NCI-H1694 (cell line): Measurements from ENCODE around the gene ADAMTSL1.

Source experiments
- DNase-seq: peaks from one replicate; lab custom pipeline; 2025; lab: John Stamatoyannopoulos, UW

The ADAMTSL1 gene

DNA sequence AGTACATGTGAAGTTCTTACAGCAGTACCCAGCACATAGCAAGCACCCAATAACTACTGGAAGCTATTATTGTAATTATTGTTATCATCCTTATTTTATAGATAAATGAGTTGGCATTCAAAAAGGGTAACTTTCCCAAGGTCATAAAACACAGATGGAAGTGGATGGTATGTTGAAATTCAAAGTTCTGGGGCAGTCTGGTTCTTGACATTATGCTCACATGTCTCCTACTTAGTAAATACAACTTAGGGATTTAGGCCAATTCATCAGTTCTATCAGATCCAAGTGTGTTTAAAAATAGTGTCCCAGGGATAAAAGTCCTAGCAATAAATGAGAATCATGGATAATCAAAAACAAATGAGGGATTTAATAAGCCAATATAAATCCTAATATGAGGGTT lies 265.2 kb downstream of the ADAMTSL1 start:
- DNase-seq: no peak

DNA sequence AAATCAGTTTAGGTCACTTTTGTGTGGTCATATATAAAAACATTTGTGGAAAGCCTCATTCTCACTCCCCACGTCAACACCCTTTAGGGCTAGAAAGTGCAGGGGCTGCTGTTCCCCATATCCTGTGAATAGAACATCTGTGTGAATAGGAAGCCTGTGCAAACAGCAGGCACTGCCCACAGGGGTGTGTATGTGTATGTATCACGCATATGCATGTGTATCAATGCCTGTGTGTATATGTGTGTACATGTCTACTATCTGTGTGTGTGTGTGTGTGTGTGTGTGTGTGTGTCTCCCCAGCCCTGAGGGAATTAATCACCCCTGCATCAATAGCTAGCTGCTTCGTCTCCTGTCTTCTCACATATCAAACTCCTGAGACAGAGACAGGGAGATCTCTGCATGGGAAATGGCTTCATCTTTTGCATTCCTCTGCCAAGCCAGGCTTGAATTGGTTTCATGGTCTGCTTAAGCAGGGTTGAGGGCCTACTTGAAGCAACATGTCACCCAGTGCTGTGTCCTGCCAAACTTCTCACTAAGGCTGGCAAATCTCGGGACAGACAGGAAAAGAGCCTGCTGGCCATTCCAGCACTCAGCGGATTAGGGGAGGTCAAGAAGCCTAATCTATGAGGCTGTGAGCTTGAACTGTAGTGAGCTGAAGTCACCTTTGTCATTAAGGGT lies 265.8 kb downstream of the ADAMTSL1 start:
- DNase-seq: no peak

DNA sequence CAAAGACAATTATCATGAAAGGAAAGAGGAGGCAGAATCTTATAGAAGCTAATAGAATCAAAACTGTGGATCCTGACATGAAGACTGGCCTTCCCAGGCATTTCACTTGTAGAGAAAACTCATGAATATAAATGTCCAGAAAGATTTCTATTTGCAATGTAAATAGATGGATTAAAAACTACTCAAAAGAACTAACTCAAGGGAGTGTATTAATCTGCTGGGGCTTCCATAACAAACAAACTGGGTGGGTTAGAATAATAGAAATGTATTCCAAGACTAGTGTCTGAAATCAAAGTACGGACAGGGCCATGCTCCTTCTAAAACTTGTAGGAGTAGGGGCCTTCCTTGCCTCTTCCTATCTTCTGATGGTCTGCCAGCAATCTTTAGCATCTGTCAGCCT lies 267.4 kb downstream of the ADAMTSL1 start:
- DNase-seq: no peak

GRCh38 chr9:18741945-18742344 lies 268.0 kb downstream of the ADAMTSL1 start:
- DNase-seq: no peak

- DNase-seq: no peak
Measured at GRCh38 chr9:18743421-18743820, 269.5 kb downstream of the ADAMTSL1 start.

DNA sequence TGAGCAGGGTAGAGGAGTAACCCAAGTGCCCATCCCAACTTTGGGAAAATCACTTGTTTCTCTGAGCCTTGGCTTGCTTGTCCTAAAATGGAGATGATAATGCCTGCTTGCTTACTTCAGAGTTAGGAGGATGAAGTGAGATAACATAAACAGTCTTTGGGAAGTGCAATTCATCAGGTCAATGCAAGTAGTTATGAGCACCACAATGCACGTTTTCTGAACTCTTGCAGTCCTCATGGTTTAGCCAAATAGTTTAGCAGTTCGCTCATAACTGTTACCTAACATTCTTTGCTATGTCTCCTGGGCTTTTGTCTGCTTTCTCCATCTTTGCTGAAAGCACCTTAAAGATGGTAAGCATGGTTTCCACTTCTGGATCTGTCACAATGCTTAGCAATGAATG lies 270.0 kb downstream of the ADAMTSL1 start:
- no peak for DNase-seq

- DNase-seq: no peak
Measured at GRCh38 chr9:18745710-18746109, 271.8 kb downstream of the ADAMTSL1 start.

DNA sequence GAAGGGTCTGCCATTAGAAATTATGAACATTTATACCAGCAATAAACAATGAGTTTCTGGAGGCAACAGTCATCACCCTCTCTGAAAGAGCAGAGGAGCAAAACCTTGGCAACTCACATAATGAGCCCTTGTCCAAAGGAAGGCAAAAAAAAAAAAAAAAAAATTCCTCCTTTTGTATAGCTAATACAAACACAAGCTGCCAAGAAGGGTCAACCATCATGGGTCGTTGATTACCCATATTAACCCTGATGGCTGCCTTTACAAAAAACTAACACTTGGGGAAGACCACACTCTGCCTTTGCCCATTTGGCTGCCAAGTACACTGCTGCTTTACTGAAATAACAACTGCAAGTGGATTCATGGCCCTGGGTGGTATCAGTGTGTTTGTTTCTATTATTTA lies 272.7 kb downstream of the ADAMTSL1 start:
- DNase-seq: no peak

- DNase-seq: no peak
Measured at GRCh38 chr9:18747595-18747994, 273.6 kb downstream of the ADAMTSL1 start.

DNA sequence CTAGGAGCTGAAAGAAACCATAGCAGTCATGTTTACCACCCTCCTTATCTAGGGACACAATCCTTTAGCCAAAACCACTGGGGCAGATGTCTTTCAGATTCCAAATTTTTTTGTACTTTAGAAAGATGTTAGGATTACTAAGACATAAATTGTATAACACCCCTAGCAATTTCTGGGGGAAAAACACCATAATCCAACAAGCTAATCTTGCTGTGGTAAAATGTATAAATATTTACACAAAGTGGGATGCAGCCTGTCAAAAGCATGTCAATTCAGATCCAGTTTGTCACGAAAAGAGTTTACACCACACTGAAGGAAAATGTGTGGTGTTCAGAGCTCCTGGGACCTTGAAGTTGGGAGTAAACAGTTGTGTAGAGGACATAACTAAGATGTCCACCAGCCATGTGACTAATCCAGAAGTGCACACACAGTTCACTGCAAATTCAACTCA lies 274.3 kb downstream of the ADAMTSL1 start:
- DNase-seq: no peak

- no peak for DNase-seq
Measured at GRCh38 chr9:18749711-18750110, 275.8 kb downstream of the ADAMTSL1 start.

- no peak for DNase-seq
Measured at GRCh38 chr9:18753904-18754303, 280.0 kb downstream of the ADAMTSL1 start.

DNA sequence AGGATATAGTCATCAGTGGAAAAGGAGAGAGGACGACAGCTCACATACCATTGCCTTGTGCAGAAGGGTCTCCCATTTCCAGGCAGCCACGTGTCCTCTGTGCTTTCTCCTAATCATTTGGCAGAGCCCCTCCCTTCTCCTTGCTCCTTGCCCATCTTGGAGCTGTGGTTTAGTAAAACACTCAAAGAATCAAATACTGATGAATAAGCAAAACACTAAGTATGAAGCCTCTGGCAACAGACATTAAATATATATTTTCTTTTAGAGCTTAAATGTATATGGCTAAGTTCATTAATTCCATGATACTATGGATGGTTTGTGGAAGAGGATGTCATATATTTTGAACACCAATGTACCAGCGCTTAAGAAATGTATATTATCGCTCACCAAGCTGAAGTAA lies 280.6 kb downstream of the ADAMTSL1 start:
- no peak for DNase-seq

DNA sequence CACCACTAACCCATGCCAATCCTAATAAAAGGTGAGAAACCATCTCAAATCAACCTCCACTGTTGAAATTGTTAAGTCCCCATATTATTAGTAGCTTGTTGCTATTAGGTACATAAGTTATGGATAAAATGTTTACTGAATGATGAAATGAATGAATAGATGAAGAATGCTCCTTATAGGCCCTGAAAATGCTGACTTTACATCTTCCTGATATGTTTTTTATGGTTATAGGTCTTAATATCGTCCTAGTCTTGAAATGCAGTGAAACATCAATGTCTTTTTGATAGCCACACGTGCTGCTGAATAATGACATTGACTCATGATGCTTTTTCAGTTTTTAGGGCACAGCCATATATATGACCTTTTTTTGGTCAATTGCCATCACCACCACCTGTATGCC lies 281.3 kb downstream of the ADAMTSL1 start:
- no peak for DNase-seq

- DNase-seq: no peak
Measured at GRCh38 chr9:18756712-18757125, 282.8 kb downstream of the ADAMTSL1 start.

- DNase-seq: no peak
Measured at GRCh38 chr9:18759827-18760226, 285.9 kb downstream of the ADAMTSL1 start.

DNA sequence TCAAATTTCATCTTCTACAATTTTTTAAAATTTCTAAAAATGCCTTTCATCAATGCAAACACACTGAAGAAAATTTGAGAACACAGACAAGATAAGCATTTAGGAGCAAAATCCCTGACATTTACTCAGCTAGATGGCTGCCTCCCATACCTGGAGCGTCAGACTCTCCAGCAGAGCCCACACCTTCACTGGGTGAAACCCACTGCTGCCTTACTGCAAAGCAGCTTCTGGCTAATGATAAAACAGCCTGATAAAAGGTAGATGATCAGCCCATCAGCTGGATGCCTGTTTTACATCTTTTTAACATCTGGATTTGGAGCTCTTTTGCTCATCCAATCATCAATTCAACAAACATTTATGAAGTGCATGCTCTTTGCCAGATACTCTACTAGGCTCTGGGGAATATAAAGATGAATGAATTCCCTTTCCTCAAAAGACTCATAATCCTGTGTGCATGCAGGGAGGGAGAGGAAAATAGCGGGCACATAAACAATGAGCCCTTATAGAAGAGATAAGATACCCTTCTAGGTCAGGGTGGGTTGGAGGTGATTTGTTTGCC lies 287.9 kb downstream of the ADAMTSL1 start:
- no peak for DNase-seq

- no peak for DNase-seq
Measured at GRCh38 chr9:18766989-18767550, 293.1 kb downstream of the ADAMTSL1 start.

DNA sequence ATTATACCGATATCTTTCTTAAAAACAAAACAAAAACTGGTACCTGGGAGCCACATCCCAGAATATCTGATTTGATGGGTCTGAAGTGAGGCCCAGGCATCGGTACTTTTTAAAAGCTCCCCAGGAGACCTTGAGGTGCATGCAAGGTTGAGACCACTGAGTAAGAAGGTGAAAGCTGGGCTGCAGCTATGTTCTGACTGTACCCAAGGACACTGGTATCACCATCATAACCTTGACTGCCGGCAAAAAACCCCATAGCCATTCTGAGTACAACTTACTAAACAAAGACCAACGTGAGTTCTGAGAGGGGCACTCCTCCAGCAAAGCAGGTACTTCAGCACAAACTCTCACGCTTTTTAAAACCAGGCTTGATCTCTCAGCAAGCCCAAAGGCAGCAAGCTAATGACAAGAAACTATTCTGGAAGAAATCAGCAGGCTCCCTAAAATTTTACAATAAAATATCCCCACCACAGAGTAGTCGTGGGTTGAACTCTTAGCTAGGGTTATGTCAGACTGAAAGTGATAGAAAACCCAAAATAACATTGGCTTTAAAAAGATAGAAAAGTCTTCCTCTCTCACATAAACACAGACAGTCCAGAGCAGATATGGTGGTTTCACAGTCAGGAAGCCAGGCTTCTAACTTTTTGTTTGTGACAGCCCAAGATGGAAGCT lies 295.1 kb downstream of the ADAMTSL1 start:
- no peak for DNase-seq

- no peak for DNase-seq
Measured at GRCh38 chr9:18770131-18770908, 296.4 kb downstream of the ADAMTSL1 start.

- no peak for DNase-seq
Measured at GRCh38 chr9:18771011-18771410, 297.1 kb downstream of the ADAMTSL1 start.

DNA sequence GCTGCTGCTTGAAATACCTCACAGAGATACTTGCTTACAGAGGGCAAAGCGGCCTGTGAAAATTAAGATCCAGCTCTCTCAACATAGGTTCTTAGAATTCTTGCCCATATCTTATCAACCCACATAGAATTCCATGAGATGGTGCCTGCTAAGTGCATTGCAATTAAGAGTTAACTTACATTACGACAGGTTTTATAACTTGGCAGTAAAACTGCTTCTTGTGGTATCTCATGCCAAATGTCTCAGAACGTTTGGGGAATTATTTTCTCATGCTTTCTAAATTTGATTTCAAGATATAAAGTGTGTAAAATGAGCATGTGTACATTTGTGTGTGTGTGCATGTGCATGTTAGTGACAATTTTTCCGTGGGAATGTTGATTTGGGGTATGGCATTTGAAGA lies 297.8 kb downstream of the ADAMTSL1 start:
- DNase-seq: no peak
